Measurements from ENCODE around the gene LIMD2. TPM values are rescaled to one million over a fixed set of nuclear protein-coding genes. Genes with fewer than 3 reads are reported as not detected.

Gene LIMD2
- polyA plus RNA-seq, 1 of the 3 experiments (the other 2 are of a cell fraction): 78.0 TPM

GRCh38 chr17:63646488-63646806, 53.5 kb downstream of the LIMD2 start:
- no peak overlapping the region for H3K9ac ChIP-seq
- no peak for DNase-seq
- H3K4me2 ChIP-seq: no peak overlapping the region
- ChIA-PET POLR2A (no interaction called here), CTCF (interaction anchor here (0.6 to 2.9 kb wide), 6 partner anchors 10 to 221 kb away, joined by 3 to 13 read pairs (median 4); no protein-coding TSS in a partner anchor)
- TF ChIP-seq PBX3 (IDR thresholded peaks at IDR 0.05) (no peak), REST (IDR thresholded peaks at IDR 0.05; ENCODE audit: low read depth, low read length) (no peak), GATA2 (CRISPR knock-in tag; IDR thresholded peaks at IDR 0.05) (no peak), FOSL2 (IDR thresholded peaks at IDR 0.05; ENCODE audit: borderline replicate concordance, low read depth) (no peak), JUND (IDR thresholded peaks at IDR 0.05) (no peak), ZBTB33 (IDR thresholded peaks at IDR 0.05; ENCODE audit: borderline replicate concordance, low read depth) (no peak), MEF2A (IDR thresholded peaks at IDR 0.05; ENCODE audit: borderline replicate concordance, low read depth) (no peak), IRF3 (IDR thresholded peaks at IDR 0.05; ENCODE audit: low read depth, low read length) (no peak), USF1 (IDR thresholded peaks at IDR 0.05; ENCODE audit: borderline replicate concordance, low read depth) (no peak), RXRA (IDR thresholded peaks at IDR 0.05; ENCODE audit: borderline replicate concordance, low read depth) (no peak), CHD2 (IDR thresholded peaks at IDR 0.05; ENCODE audit: low read length, partially characterized antibody) (no peak), EP300 (IDR thresholded peaks at IDR 0.05; ENCODE audit: borderline replicate concordance in 1 of 2, low read depth in 1 of 2, low read length in 1 of 2) (no peak), RAD21 (IDR thresholded peaks at IDR 0.05; ENCODE audit: low read length) (no peak), ELF1 (IDR thresholded peaks at IDR 0.05) (no peak), SMC3 (IDR thresholded peaks at IDR 0.05; ENCODE audit: low read depth, low read length) (no peak), POLR2AphosphoS5 (IDR thresholded peaks at IDR 0.05; ENCODE audit: low read depth, low read length) (no peak), RCOR1 (IDR thresholded peaks at IDR 0.05; ENCODE audit: low read length) (no peak), NRF1 (IDR thresholded peaks at IDR 0.05; ENCODE audit: low read depth, low read length) (no peak), EZH2phosphoT487 (IDR thresholded peaks at IDR 0.05; ENCODE audit: borderline replicate concordance, low read depth) (no peak)
- H3K36me3 ChIP-seq (replicated peaks in 1 of 2; ENCODE audit: control insufficient read depth in 1 of 2, insufficient read depth in 2 of 2, low read length in 1 of 2): peaks cover 0 to 20% of the 10 kb centered on the region in 2 experiments
- no peak overlapping the region for H2AFZ ChIP-seq (ENCODE audit: low read depth)
- H3K27ac ChIP-seq (ENCODE audit: low read depth in 2 of 2, low read length in 1 of 2): no peak overlapping the region
- H3K27me3 ChIP-seq (ENCODE audit: insufficient read depth): no peaks in the 10 kb centered on the region
- WGBS (ENCODE audit: low lambda C conversion rate): 88% methylated on average over 1 of the region's 1 CpG
- no peaks in the 10 kb centered on the region for H3K9me2 ChIP-seq
- no peaks in the 10 kb centered on the region for H3K79me2 ChIP-seq (ENCODE audit: insufficient read depth)
- no peaks in the 10 kb centered on the region for H3K9me3 ChIP-seq
- H4K20me1 ChIP-seq (ENCODE audit: insufficient read depth): no peaks in the 10 kb centered on the region
- H3K4me3 ChIP-seq (ENCODE audit: low read depth in 2 of 2, low read length in 1 of 2): no peak overlapping the region
- H3K4me1 ChIP-seq (ENCODE audit: control insufficient read depth in 1 of 2, insufficient read depth in 2 of 2, low read depth in 1 of 2, low read length in 1 of 2): no peaks in the 10 kb centered on the region; a peak in 1 of 4 replicates
- no peaks in the 10 kb centered on the region for H3F3A ChIP-seq (replicated peaks; ENCODE audit: insufficient read depth)

Data from SK-N-SH (cell line).